SU-DHL-6 (cell line): Measurements from ENCODE around the gene SNTG2.

Experiments used
- H2AFZ ChIP-seq: fragments of 200-600 bp; sonication (generic); 2 replicates; pipeline ENCODE4 v1.6.1; 2014; ENCODE audit warnings: low read depth, mild to moderate bottlenecking, moderate library complexity, mixed read lengths, antibody characterized with exemption, low read length; ENCODE audit not compliant: severe bottlenecking
- H3F3A ChIP-seq: fragments of 200-600 bp; shearing (Covaris generic); 2 replicates; pipeline ENCODE4 v1.6.0; 2016; ENCODE audit warnings: antibody characterized with exemption, mild to moderate bottlenecking; ENCODE audit not compliant: insufficient read depth
- H3K27ac ChIP-seq: fragments of 200-600 bp; sonication (generic); 2 replicates; pipeline ENCODE4 v1.5.1; 2016; ENCODE audit warnings: low read depth, mild to moderate bottlenecking, low read length, moderate library complexity, mixed read lengths
- H3K27me3 ChIP-seq: fragments of 200-600 bp; sonication (generic), shearing (Covaris generic); 2 replicates; pipeline ENCODE4 v1.6.0; 2014; ENCODE audit warnings: mild to moderate bottlenecking, low read length
- H3K36me3 ChIP-seq: fragments of 200-600 bp; sonication (generic); 2 replicates; pipeline ENCODE4 v1.6.1; 2014; ENCODE audit warnings: mild to moderate bottlenecking, low read length, mixed read lengths
- H3K4me2 ChIP-seq: fragments of 300-600, 200-600 bp; shearing (Covaris generic), sonication (generic); 2 replicates; pipeline ENCODE4 v1.6.0; 2014; ENCODE audit warnings: low read length, low read depth, mild to moderate bottlenecking; ENCODE audit not compliant: poor library complexity, severe bottlenecking
- H3K4me3 ChIP-seq: fragments of 200-600 bp; sonication (generic); 2 replicates; pipeline ENCODE4 v1.5.1; 2014; ENCODE audit warnings: antibody characterized with exemption, low read length, mild to moderate bottlenecking, mixed read lengths; ENCODE audit not compliant: insufficient read depth, poor library complexity, severe bottlenecking
- H3K79me2 ChIP-seq: fragments of 200-600 bp; sonication (generic); 2 replicates; pipeline ENCODE4 v1.6.1; 2014; ENCODE audit warnings: mild to moderate bottlenecking, low read length, moderate library complexity; ENCODE audit not compliant: insufficient read depth
- H3K9ac ChIP-seq: fragments of 200-600 bp; sonication (generic); 2 replicates; pipeline ENCODE4 v1.7.0; 2014; ENCODE audit warnings: mild to moderate bottlenecking, low read length
- H3K9me2 ChIP-seq: fragments of 200-600 bp; sonication (generic); replicated peaks from 2 replicates; pipeline ENCODE4 v1.6.1; 2014; ENCODE audit warnings: low read length; ENCODE audit not compliant: insufficient read depth
- H3K9me3 ChIP-seq: fragments of 200-600 bp; sonication (generic); 2 replicates; pipeline ENCODE4 v1.6.1; 2014; ENCODE audit warnings: low read length, mixed read lengths; ENCODE audit not compliant: insufficient read depth
- H4K20me1 ChIP-seq: fragments of 200-600 bp; sonication (generic); 2 replicates; pipeline ENCODE4 v1.6.1; 2014; ENCODE audit warnings: low read depth, mild to moderate bottlenecking, antibody characterized with exemption, low read length, moderate library complexity, mixed read lengths
- CTCF ChIP-seq: fragments of 200-600 bp; sonication (generic); IDR thresholded peaks from one replicate; pipeline ENCODE4 v1.5.1; 2017; ENCODE audit warnings: antibody characterized with exemption, mild to moderate bottlenecking, low read length, moderate library complexity; ENCODE audit not compliant: insufficient read depth, poor library complexity, severe bottlenecking
- EZH2phosphoT487 ChIP-seq: fragments of 200-600 bp; sonication (generic), shearing (Covaris generic); conservative IDR thresholded peaks from 2 replicates; pipeline ENCODE4 v1.6.1; 2018; ENCODE audit warnings: mild to moderate bottlenecking, antibody characterized with exemption, low read length, moderate library complexity, mixed read lengths

SNTG2 gene

GRCh38 chr2:1125217-1125616 is 174.6 kb downstream of the SNTG2 start:
- no peaks in the 10 kb centered on the region for H3K9me3 ChIP-seq
- H3K4me3 ChIP-seq = no peak overlapping the region
- no peaks in the 10 kb centered on the region for H3K9me2 ChIP-seq
- H3F3A ChIP-seq = no peaks in the 10 kb centered on the region
- no peaks in the 10 kb centered on the region for H3K27me3 ChIP-seq
- H2AFZ ChIP-seq = no peak overlapping the region
- no peak overlapping the region for H3K27ac ChIP-seq
- H3K79me2 ChIP-seq = no peaks in the 10 kb centered on the region
- H3K9ac ChIP-seq = no peak overlapping the region
- TF ChIP-seq CTCF (no peak), EZH2phosphoT487 (no peak)
- no peak overlapping the region for H3K4me2 ChIP-seq
- H3K36me3 ChIP-seq = no peaks in the 10 kb centered on the region
- no peaks in the 10 kb centered on the region for H4K20me1 ChIP-seq

- H3K9me2 ChIP-seq = no peaks in the 10 kb centered on the region
- no peaks in the 10 kb centered on the region for H3F3A ChIP-seq
- no peak overlapping the region for H2AFZ ChIP-seq
- H3K9ac ChIP-seq = no peak overlapping the region
- H3K79me2 ChIP-seq = no peaks in the 10 kb centered on the region
- H4K20me1 ChIP-seq = no peaks in the 10 kb centered on the region
- no peaks in the 10 kb centered on the region for H3K27me3 ChIP-seq
- no peaks in the 10 kb centered on the region for H3K36me3 ChIP-seq
- H3K4me3 ChIP-seq = no peak overlapping the region
- H3K9me3 ChIP-seq = no peaks in the 10 kb centered on the region
- H3K4me2 ChIP-seq = no peak overlapping the region
- H3K27ac ChIP-seq = no peak overlapping the region
- TF ChIP-seq EZH2phosphoT487 (no peak), CTCF (no peak)
Observed at GRCh38 chr2:1125633-1126370, 175.2 kb downstream of the SNTG2 start.

DNA sequence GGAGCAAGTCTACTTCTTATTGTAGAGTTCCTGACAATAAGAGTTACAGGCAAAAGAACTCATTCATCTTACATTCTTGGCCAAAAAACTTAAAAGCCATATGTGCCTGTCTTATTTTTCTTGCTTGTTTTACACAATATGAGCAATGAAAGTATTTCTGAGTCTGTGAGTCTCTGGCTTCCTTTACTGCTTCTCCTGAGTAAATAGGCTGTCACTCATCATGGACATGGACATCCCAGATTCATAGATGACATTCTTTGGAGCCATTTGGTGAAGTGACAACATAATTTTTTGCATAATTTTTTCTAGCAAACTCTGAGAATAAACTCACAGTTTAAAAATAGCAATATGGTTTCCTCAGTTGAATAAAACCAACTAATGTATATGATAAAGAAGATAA is 179.3 kb downstream of the SNTG2 start:
- no peak overlapping the region for H3K4me2 ChIP-seq
- no peaks in the 10 kb centered on the region for H3K27me3 ChIP-seq
- H3K9ac ChIP-seq = no peak overlapping the region
- no peaks in the 10 kb centered on the region for H4K20me1 ChIP-seq
- TF ChIP-seq CTCF (no peak), EZH2phosphoT487 (no peak)
- no peaks in the 10 kb centered on the region for H3K79me2 ChIP-seq
- H3K36me3 ChIP-seq = no peaks in the 10 kb centered on the region
- no peak overlapping the region for H2AFZ ChIP-seq
- no peak overlapping the region for H3K4me3 ChIP-seq
- no peaks in the 10 kb centered on the region for H3K9me2 ChIP-seq
- H3K9me3 ChIP-seq = no peaks in the 10 kb centered on the region
- H3F3A ChIP-seq = no peaks in the 10 kb centered on the region
- H3K27ac ChIP-seq = no peak overlapping the region
